Ovary (tissue), 9 donors: ENCODE measurements around the gene CEACAM16. TPM values are rescaled to one million over a fixed set of nuclear protein-coding genes. Genes with fewer than 3 reads are reported as not detected.
"Not testable (repeated sequence)": the region's sequence is repeated elsewhere in the genome, so short reads cannot be mapped to it uniquely, and the experiment has no call there.

Experiments
- DNase-seq, 5 donors: peaks; one replicate each; pipeline ENCODE4 v3.0.0-alpha.2; 2019 to 2020
- H3K27ac ChIP-seq, 2 donors: fragments of 200-600 bp; one replicate each; pipeline versions ENCODE4 v1.5.1 to v1.8.0; 2019 to 2022
- H3K27me3 ChIP-seq: fragments of 200-600 bp; one replicate; pipeline ENCODE4 v1.8.0; 2022
- H3K36me3 ChIP-seq: fragments of 200-600 bp; sonication (generic); one replicate; pipeline ENCODE4 v1.5.1; 2019
- H3K4me1 ChIP-seq: one replicate; pipeline ENCODE4 v1.8.1; 2013; ENCODE audit warnings: mild to moderate bottlenecking, moderate library complexity; ENCODE audit not compliant: insufficient read depth
- H3K4me3 ChIP-seq: fragments of 200-600 bp; sonication (generic); one replicate; pipeline ENCODE4 v1.5.1; 2017
- H3K9me3 ChIP-seq, 2 donors: fragments of 200-600 bp in 1 of 2; sonication (generic) in 1 of 2; one replicate each; pipeline versions ENCODE4 v1.5.1 to v1.8.1; 2013 to 2019; ENCODE audit warnings: mild to moderate bottlenecking in 1 of 2, moderate library complexity in 1 of 2
- CTCF ChIP-seq, 3 donors: fragments of 450-650 bp in 2 of 3; fragments of 200-600 bp in 1 of 3; IDR thresholded peaks; one replicate each; pipeline versions ENCODE4 v1.5.1 to v1.8.0; 2016 to 2022; ENCODE audit warnings: antibody characterized with exemption in 3 of 3, mild to moderate bottlenecking in 1 of 3
- EP300 ChIP-seq: sonication (generic); formaldehyde crosslinking; IDR thresholded peaks from one replicate; pipeline ENCODE4 v1.6.1; 2017; ENCODE audit warnings: antibody characterized with exemption
- POLR2A ChIP-seq: fragments of 450-650 bp; IDR thresholded peaks from one replicate; pipeline ENCODE4 v1.6.1; 2017; ENCODE audit warnings: antibody characterized with exemption, mild to moderate bottlenecking, moderate library complexity
- WGBS, 3 donors: extraction: QIAGEN DNeasy Blood & Tissue Kit in 1 of 3; methylation state at CpG; one replicate each; pipeline versions ENCODE4 v1.1.5 to v1.1.7; 2013 to 2017; 5-methylcytosine and 5-hydroxymethylcytosine counted together
- intact Hi-C, 4 donors: fragments of 100-400 bp; cut with DNase I; formaldehyde crosslinking; loops; one replicate each; pipeline versions ENCODE4 v1.11.0 to v1.15.1; 2022 to 2023
- polyA plus RNA-seq, 2 donors: library from polyadenylated mRNA; stranded (reverse); fragments of 200-250 nt in 1 of 2; fragments of 350-450 nt in 1 of 2; fragmentation: Illumina TruSeq in 1 of 2; extraction: RNeasy Lipid Tissue Mini Kit (QIAGEN cat#74804) in 1 of 2; gene quantifications; one replicate each; pipeline ENCODE4 v1.2.3, GENCODE V29; 2013 to 2014
- total RNA-seq, 7 donors: library from RNA; depleted of rRNA in 2 of 7; stranded (reverse); fragments of >200 nt in 2 of 7; fragmentation: NEBNext Ultra II Directional in 3 of 7; extraction: Animal tissue kit (Norgen Biotek cat#: 25700) in 3 of 7; gene quantifications; one replicate each; pipeline versions ENCODE4 v1.1.0 to v1.2.4, GENCODE V29; 2016 to 2023
- donor health status: DM: no; HTN: no; CAD: no; lungs with moderate emphysema.
- donor health status: DM: no; HTN: no; CAD: no.
- donor health status: Bipolar disorder and iron deficiency.
- donor health status: DM: yes; HTN: yes; CAD: no.
- donor health status: DM: no; HTN: no; CAD: no.
- donor health status: DM: yes; HTN: yes; CAD: no.

CEACAM16 gene
- total and polyA plus RNA-seq, 9 donors: not detected

GRCh38 chr19:44720945-44721344 lies 22.0 kb downstream of the CEACAM16 start:
- Histone ChIP-seq H3K27ac (no peak overlapping the region), H3K36me3 (no peaks in the 10 kb centered on the region), H3K27me3 (no peaks in the 10 kb centered on the region), H3K9me3 (no peaks in the 10 kb centered on the region), H3K4me1 (peaks cover 16% of the 10 kb centered on the region), H3K4me3 (no peak overlapping the region)
- 42 to 62% (median 44%) methylated on average over 6 of the region's 6 CpGs for WGBS, 3 donors
- TF ChIP-seq POLR2A (no peak), EP300 (no peak), CTCF (IDR thresholded peaks at IDR 0.05) (no peak)
- no peak for DNase-seq
- intact Hi-C loops: loop anchor here in 1 of 4 donors (5.0 to 10.0 kb wide), 2 partner anchors 51 to 1764 kb away; no protein-coding TSS in a partner anchor

DNA sequence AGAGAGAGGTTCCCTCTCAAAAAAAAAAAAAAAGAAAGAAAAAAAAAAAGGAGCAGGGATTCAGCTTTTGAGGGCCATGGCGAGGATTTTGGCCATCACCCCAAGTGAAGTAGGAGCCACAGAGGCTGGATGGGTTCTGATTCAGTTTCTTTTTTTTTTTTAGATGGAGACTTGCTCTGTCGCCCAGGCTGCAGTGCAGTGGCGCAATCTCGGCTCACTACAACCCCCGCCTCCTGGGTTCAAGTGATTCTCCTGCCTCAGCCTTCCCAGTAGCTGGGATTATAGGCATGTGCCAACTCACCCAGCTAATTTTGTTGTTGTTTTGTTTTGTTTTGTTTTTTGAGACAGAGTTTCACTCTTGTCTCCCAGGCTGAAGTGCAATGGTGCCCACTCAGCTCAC lies 22.4 kb downstream of the CEACAM16 start:
- H3K4me3 ChIP-seq, H3K27me3 ChIP-seq, H3K27ac ChIP-seq, H3K9me3 ChIP-seq, H3K36me3 ChIP-seq, DNase-seq: not testable (repeated sequence)
- peaks cover 16% of the 10 kb centered on the region for H3K4me1 ChIP-seq
- intact Hi-C loops: loop anchor here in 1 of 4 donors (5.0 to 10.0 kb wide), 2 partner anchors 51 to 1763 kb away; no protein-coding TSS in a partner anchor
- WGBS, 3 donors: 70 to 80% (median 80%) methylated on average over 5 of the region's 5 CpGs

GRCh38 chr19:44722131-44723121 lies 23.5 kb downstream of the CEACAM16 start:
- intact Hi-C loops: loop anchor here in 3 of 4 donors (2.0 to 10.0 kb wide), 4 partner anchors 46 to 1762 kb away; no protein-coding TSS in a partner anchor
- no peak overlapping the region for H3K27ac ChIP-seq
- 39 to 48% (median 42%) methylated on average over 21 of the region's 21 CpGs for WGBS, 3 donors
- TF ChIP-seq POLR2A (no peak), CTCF (IDR thresholded peaks at IDR 0.05) (no peak), EP300 (no peak)
- no peaks in the 10 kb centered on the region for H3K9me3 ChIP-seq
- H3K27me3 ChIP-seq: no peaks in the 10 kb centered on the region
- DNase-seq: no peak
- no peaks in the 10 kb centered on the region for H3K36me3 ChIP-seq
- H3K4me3 ChIP-seq: no peak overlapping the region
- H3K4me1 ChIP-seq: peaks cover 16% of the 10 kb centered on the region

DNA sequence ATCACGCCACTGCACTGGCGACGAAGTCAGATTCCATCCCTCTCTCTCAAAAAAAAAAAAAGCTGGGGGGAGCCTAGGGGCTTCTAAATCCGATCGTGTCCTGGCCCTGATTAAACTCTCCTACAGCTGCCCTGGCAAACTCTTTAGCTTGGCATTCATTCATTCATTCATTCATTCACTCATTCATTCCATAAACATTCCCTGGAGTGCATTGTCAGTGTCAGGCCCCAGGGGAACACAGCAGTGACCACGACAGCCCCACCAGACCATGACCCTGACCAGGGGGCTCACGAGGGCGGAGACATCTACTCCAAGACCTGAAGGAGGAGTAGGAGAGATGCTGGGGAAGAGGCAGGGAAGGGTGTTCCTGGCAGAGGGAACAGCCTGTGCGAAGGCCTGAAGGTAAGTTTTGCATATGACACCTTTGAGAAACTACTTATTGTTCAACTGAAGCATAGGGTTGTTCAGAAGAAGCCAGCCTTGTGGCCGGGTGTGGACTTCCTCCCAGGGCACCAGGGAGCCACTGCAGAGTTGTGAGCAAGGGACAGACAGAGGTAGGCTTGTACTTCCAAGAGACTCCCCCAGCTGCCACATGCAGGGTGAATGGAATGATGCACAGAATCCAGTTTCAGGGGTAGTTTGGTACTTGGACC lies 24.5 kb downstream of the CEACAM16 start:
- no peak overlapping the region for H3K27ac ChIP-seq
- no peaks in the 10 kb centered on the region for H3K27me3 ChIP-seq
- intact Hi-C loops: loop anchor here in 3 of 4 donors (2.0 to 10.0 kb wide), 4 partner anchors 45 to 1761 kb away; no protein-coding TSS in a partner anchor
- WGBS, 3 donors: 45 to 55% (median 51%) methylated on average over 10 of the region's 10 CpGs
- no peaks in the 10 kb centered on the region for H3K9me3 ChIP-seq
- TF ChIP-seq POLR2A (no peak), EP300 (no peak), CTCF (IDR thresholded peaks at IDR 0.05) (no peak)
- no peaks in the 10 kb centered on the region for H3K36me3 ChIP-seq
- no peak for DNase-seq
- H3K4me1 ChIP-seq: peaks cover 14% of the 10 kb centered on the region
- H3K4me3 ChIP-seq: no peak overlapping the region
